ENCODE results near the gene SPOP. TPM values are rescaled to one million over a fixed set of nuclear protein-coding genes. Genes with fewer than 3 reads are reported as not detected.
A peak's percentile ranks its signal among the peaks of the same experiment; 100 is the strongest.

SPOP gene
- total RNA-seq, 2 experiments from 2014 or later = 49.5 to 52.0 TPM

GRCh38 chr17:49582055-49582722 lies 95.7 kb downstream of the SPOP start:
- Mint-ChIP-seq H3K9me3 (ENCODE audit: insufficient read depth) (no peaks in the 10 kb centered on the region), H3K27me3 (ENCODE audit: low read depth) (peaks cover 11% of the 10 kb centered on the region), H3K27ac (no peak overlapping the region), H3K36me3 (ENCODE audit: low read depth) (no peaks in the 10 kb centered on the region), H3K4me3 (no peak overlapping the region), H3K4me1 (ENCODE audit: low read depth) (peaks cover 3% of the 10 kb centered on the region)
- ChIA-PET POLR2A (interaction anchor here (0.6 kb wide), 1 partner anchor 275 kb away, joined by 3 read pairs; no protein-coding TSS in a partner anchor), CTCF (interaction anchor here (0.6 to 16.6 kb wide), 2 partner anchors 10 to 117 kb away, joined by 3 to 514 read pairs; partner anchors contain the start of gene SLC35B1)
- DNase-seq (no peak), ATAC-seq (no peak)

DNA sequence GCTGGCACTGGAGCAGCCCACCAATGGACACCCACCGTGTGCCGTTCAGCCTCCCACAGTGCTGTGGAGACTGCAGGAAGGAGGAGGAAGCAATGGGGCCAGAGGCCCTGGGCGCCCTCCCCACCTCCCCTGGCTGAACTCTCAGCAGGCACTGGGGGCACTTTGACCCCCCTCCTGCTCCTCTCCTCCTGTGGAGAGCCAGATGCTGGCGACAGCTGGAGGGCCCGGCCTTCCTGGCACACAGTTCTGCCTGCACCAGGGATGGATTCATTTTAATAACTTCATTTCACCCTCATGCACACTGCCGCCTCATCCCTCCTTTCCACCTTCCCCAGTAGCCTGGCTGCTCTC lies 96.3 kb downstream of the SPOP start:
- no peak for DNase-seq
- Mint-ChIP-seq H3K27me3 (ENCODE audit: low read depth) (peaks cover 16% of the 10 kb centered on the region), H3K27ac (no peak overlapping the region), H3K36me3 (ENCODE audit: low read depth) (no peaks in the 10 kb centered on the region), H3K4me3 (no peak overlapping the region), H3K9me3 (ENCODE audit: insufficient read depth) (no peaks in the 10 kb centered on the region), H3K4me1 (ENCODE audit: low read depth) (peaks cover 6% of the 10 kb centered on the region)
- ATAC-seq = no peak
- POLR2A ChIA-PET = no interaction called here
- CTCF ChIA-PET = interaction anchor here (16.6 kb wide), 1 partner anchor 117 kb away, joined by 514 read pairs; the partner anchor contains the start of gene SLC35B1

DNA sequence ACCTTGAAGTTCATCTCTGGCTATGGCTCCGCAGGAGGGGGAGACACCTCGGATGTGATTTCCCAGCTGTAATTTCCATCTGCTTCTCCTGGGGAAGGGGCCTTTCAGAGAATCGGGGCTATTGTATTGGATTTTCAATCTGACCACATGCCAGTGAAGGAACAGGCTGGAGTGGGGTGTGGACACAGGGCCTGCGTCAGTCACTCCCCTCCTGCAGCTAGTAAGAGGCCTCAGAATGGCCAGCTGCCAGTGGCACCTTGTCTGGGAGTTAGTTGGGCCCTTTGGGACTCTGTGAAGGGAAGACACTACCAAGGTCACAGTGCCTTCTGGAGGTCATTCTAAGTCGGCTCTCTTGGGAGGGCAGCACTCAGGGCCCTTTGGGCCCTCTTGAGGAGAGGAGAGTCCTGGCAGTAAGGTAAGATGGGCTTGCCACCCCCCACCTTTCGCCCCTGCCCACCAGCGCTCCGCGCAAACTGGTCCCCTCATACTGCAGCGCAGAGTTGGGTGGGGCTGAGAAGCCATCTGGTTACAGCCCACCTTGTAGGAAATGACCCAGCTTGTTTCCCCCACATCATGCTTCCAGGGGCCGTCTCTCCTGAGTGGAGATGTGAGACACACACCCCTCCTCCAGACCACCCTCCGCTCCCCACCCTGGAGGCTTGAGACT lies 96.8 kb downstream of the SPOP start:
- DNase-seq (no peak), ATAC-seq (no peak)
- POLR2A ChIA-PET = no interaction called here
- H3K9me3 Mint-ChIP-seq (ENCODE audit: insufficient read depth) = no peaks in the 10 kb centered on the region
- no peaks in the 10 kb centered on the region for H3K36me3 Mint-ChIP-seq (ENCODE audit: low read depth)
- CTCF ChIA-PET = interaction anchor here (16.6 kb wide), 1 partner anchor 118 kb away, joined by 514 read pairs; the partner anchor contains the start of gene SLC35B1
- H3K4me3 Mint-ChIP-seq = no peak overlapping the region
- H3K27ac Mint-ChIP-seq = no peak overlapping the region
- peaks cover 6% of the 10 kb centered on the region for H3K4me1 Mint-ChIP-seq (ENCODE audit: low read depth)
- peaks cover 18% of the 10 kb centered on the region for H3K27me3 Mint-ChIP-seq (ENCODE audit: low read depth)

GRCh38 chr17:49580055-49580721 lies 97.7 kb downstream of the SPOP start:
- ChIA-PET POLR2A (no interaction called here), CTCF (interaction anchor here (16.6 kb wide), 1 partner anchor 119 kb away, joined by 514 read pairs; the partner anchor contains the start of gene SLC35B1)
- DNase-seq (no peak), ATAC-seq (no peak)
- Mint-ChIP-seq H3K9me3 (ENCODE audit: insufficient read depth) (no peaks in the 10 kb centered on the region), H3K4me1 (ENCODE audit: low read depth) (peaks cover 8% of the 10 kb centered on the region), H3K27me3 (ENCODE audit: low read depth) (peaks cover 22% of the 10 kb centered on the region), H3K36me3 (ENCODE audit: low read depth) (no peaks in the 10 kb centered on the region), H3K4me3 (no peak overlapping the region), H3K27ac (no peak overlapping the region)

GRCh38 chr17:49579522-49579921 lies 98.4 kb downstream of the SPOP start:
- Mint-ChIP-seq H3K9me3 (ENCODE audit: insufficient read depth) (no peaks in the 10 kb centered on the region), H3K4me3 (no peak overlapping the region), H3K36me3 (ENCODE audit: low read depth) (no peaks in the 10 kb centered on the region), H3K27ac (no peak overlapping the region), H3K4me1 (ENCODE audit: low read depth) (peaks cover 8% of the 10 kb centered on the region), H3K27me3 (ENCODE audit: low read depth) (peaks cover 25% of the 10 kb centered on the region)
- no peak for DNase-seq
- no peak for ATAC-seq
- CTCF ChIA-PET = interaction anchor here (16.6 kb wide), 1 partner anchor 119 kb away, joined by 514 read pairs; the partner anchor contains the start of gene SLC35B1
- POLR2A ChIA-PET = no interaction called here

DNA sequence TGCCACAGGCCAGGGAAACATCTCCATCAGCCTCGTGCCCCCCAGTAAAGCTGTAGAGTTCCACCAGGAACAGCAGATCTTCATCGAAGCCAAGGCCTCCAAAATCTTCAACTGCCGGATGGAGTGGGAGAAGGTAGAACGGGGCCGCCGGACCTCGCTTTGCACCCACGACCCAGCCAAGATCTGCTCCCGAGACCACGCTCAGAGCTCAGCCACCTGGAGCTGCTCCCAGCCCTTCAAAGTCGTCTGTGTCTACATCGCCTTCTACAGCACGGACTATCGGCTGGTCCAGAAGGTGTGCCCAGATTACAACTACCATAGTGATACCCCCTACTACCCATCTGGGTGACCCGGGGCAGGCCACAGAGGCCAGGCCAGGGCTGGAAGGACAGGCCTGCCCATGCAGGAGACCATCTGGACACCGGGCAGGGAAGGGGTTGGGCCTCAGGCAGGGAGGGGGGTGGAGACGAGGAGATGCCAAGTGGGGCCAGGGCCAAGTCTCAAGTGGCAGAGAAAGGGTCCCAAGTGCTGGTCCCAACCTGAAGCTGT lies 98.9 kb downstream of the SPOP start:
- POLR2A ChIA-PET = no interaction called here
- ATAC-seq = no peak
- CTCF ChIA-PET = interaction anchor here (16.6 kb wide), 1 partner anchor 120 kb away, joined by 514 read pairs; the partner anchor contains the start of gene SLC35B1

DNA sequence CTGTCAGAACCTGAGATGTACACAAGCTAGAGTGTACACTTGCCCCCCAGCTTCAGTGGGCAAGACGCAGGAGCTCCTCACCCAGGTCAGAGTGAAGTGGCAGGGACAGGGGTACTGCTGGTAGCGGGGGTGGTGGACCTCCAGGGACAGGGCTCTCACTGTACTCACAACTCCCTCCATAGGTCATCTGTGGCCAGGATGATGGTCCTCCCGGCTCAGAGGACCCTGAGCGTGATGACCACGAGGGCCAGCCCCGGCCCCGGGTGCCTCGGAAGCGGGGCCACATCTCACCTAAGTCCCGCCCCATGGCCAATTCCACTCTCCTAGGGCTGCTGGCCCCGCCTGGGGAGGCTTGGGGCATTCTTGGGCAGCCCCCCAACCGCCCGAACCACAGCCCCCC lies 99.5 kb downstream of the SPOP start:
- DNase-seq = no peak
- H3K27ac Mint-ChIP-seq = no peak overlapping the region
- ChIA-PET CTCF (interaction anchor here (16.6 kb wide), 1 partner anchor 120 kb away, joined by 514 read pairs; the partner anchor contains the start of gene SLC35B1), POLR2A (interaction anchor here (1.1 kb wide), 1 partner anchor 118 kb away, joined by 3 read pairs; no protein-coding TSS in a partner anchor)
- H3K36me3 Mint-ChIP-seq (ENCODE audit: low read depth) = no peaks in the 10 kb centered on the region
- H3K9me3 Mint-ChIP-seq (ENCODE audit: insufficient read depth) = no peaks in the 10 kb centered on the region
- H3K4me1 Mint-ChIP-seq (ENCODE audit: low read depth) = peaks cover 8% of the 10 kb centered on the region
- peaks cover 32% of the 10 kb centered on the region for H3K27me3 Mint-ChIP-seq (ENCODE audit: low read depth)
- no peak overlapping the region for H3K4me3 Mint-ChIP-seq
- ATAC-seq = no peak

More for the DNA sequence above, 98.9 kb downstream of the SPOP start:
- no peaks in the 10 kb centered on the region for H3K9me3 Mint-ChIP-seq (ENCODE audit: insufficient read depth)
- H3K27ac Mint-ChIP-seq = no peak overlapping the region
- peaks cover 26% of the 10 kb centered on the region for H3K27me3 Mint-ChIP-seq (ENCODE audit: low read depth)
- DNase-seq = no peak
- peaks cover 8% of the 10 kb centered on the region for H3K4me1 Mint-ChIP-seq (ENCODE audit: low read depth)
- no peaks in the 10 kb centered on the region for H3K36me3 Mint-ChIP-seq (ENCODE audit: low read depth)
- no peak overlapping the region for H3K4me3 Mint-ChIP-seq

DNA sequence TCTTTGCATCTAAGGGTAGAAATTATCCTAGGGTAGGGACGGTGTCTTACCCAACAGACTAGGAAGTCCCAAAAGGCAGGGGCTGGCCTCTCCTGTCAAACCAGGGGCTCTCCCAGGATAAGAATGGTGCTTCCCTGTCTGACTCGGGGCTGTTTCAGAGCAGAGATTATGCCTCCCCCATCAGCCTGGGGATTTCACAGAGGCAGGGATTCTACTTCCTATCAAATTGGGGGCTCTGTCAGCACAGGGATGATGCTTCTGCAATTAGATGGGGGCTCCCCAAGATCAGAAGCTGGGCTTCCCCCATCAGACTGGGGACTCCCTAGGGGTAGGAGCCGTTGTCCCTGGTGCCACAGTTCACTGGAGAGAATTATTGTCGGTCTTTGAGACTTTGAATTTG lies 99.9 kb downstream of the SPOP start:
- Mint-ChIP-seq H3K27ac (no peak overlapping the region), H3K4me1 (ENCODE audit: low read depth) (peaks cover 8% of the 10 kb centered on the region), H3K9me3 (ENCODE audit: insufficient read depth) (no peaks in the 10 kb centered on the region), H3K36me3 (ENCODE audit: low read depth) (no peaks in the 10 kb centered on the region), H3K27me3 (ENCODE audit: low read depth) (peaks cover 37% of the 10 kb centered on the region), H3K4me3 (no peak overlapping the region)
- no peak for DNase-seq
- no peak for ATAC-seq
- POLR2A ChIA-PET = interaction anchor here (1.1 kb wide), 1 partner anchor 118 kb away, joined by 3 read pairs; no protein-coding TSS in a partner anchor
- CTCF ChIA-PET = interaction anchor here (16.6 kb wide), 1 partner anchor 121 kb away, joined by 514 read pairs; the partner anchor contains the start of gene SLC35B1

GRCh38 chr17:49577650-49577934 lies 100.3 kb downstream of the SPOP start:
- no peak for DNase-seq
- Mint-ChIP-seq H3K36me3 (ENCODE audit: low read depth) (no peaks in the 10 kb centered on the region), H3K27ac (no peak overlapping the region), H3K4me3 (no peak overlapping the region), H3K4me1 (ENCODE audit: low read depth) (peaks cover 8% of the 10 kb centered on the region), H3K27me3 (ENCODE audit: low read depth) (peaks cover 38% of the 10 kb centered on the region), H3K9me3 (ENCODE audit: insufficient read depth) (no peaks in the 10 kb centered on the region)
- ChIA-PET CTCF (interaction anchor here (0.5 to 16.6 kb wide), 3 partner anchors 20 to 121 kb away, joined by 4 to 514 read pairs (median 5); partner anchors contain the start of gene SLC35B1), POLR2A (interaction anchor here (0.5 to 1.1 kb wide), 2 partner anchors 10 to 118 kb away, joined by 3 read pairs; no protein-coding TSS in a partner anchor)
- no peak for ATAC-seq

DNA sequence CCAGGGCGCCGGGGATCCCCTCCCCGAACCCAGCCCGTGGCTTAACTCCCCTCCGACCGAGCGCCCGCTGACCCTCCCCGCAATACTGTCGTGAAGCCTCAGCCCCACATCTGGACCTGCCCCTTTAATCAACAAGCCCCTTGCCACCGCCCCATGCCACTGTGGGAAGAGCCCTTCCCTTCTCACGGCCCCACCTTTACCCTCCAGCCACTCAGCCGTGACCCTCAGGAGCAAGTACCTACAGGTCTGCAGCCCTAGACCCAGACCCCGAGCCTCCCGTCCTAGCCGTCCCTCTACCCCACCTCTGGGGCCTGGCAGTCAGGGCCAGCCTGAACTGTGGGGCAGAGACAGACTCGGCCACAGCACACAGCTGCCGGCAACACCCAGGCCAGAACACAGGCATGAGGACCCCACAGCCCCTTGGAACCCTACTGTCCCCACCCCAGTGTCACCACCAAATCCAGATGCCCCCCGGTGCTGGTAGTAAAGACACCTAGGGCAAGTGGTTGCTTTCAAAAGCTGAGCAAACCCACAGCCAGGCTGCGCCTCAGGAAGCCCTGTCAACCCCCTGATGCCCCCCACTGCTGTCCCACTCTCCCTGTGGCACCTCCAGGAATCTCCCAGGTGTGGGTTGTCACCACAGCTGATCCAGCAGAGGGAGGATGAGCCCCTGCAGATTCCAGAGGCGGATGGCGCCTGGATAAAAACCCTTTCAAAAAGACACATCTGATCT lies 100.8 kb downstream of the SPOP start:
- ATAC-seq (no peak), DNase-seq (no peak)
- peaks cover 41% of the 10 kb centered on the region for H3K27me3 Mint-ChIP-seq (ENCODE audit: low read depth)
- peaks cover 8% of the 10 kb centered on the region for H3K4me1 Mint-ChIP-seq (ENCODE audit: low read depth)
- H3K27ac Mint-ChIP-seq = no peak overlapping the region
- no peaks in the 10 kb centered on the region for H3K36me3 Mint-ChIP-seq (ENCODE audit: low read depth)
- POLR2A ChIA-PET = interaction anchor here (0.5 to 1.1 kb wide), 2 partner anchors 10 to 119 kb away, joined by 3 read pairs; no protein-coding TSS in a partner anchor
- CTCF ChIA-PET = interaction anchor here (0.5 to 16.6 kb wide), 9 partner anchors 16 to 187 kb away, joined by 3 to 514 read pairs (median 4); partner anchors contain the start of genes FAM117A, SLC35B1 and SPOP
- H3K4me3 Mint-ChIP-seq = peak overlapping the region; percentile 43
- no peaks in the 10 kb centered on the region for H3K9me3 Mint-ChIP-seq (ENCODE audit: insufficient read depth)
